ENCODE measurements around the gene PDE1A.

GRCh38 chr2:182445391-182445965 lies 18.6 kb upstream of the PDE1A start:
- TF ChIP-seq ZNF274 (IDR thresholded peaks at IDR 0.05; ENCODE audit: low read depth, low read length) = no peak
- no peak for TF ChIP-seq YY1 (IDR thresholded peaks at IDR 0.05; ENCODE audit: insufficient read depth, insufficient read length)
